GF-D8 (cell line): Measurements from ENCODE around the gene DNAJC4.

ENCODE experiments used
- DNase-seq: peaks from one replicate; lab custom pipeline; 2025; lab: John Stamatoyannopoulos, UW

The DNAJC4 gene

DNA sequence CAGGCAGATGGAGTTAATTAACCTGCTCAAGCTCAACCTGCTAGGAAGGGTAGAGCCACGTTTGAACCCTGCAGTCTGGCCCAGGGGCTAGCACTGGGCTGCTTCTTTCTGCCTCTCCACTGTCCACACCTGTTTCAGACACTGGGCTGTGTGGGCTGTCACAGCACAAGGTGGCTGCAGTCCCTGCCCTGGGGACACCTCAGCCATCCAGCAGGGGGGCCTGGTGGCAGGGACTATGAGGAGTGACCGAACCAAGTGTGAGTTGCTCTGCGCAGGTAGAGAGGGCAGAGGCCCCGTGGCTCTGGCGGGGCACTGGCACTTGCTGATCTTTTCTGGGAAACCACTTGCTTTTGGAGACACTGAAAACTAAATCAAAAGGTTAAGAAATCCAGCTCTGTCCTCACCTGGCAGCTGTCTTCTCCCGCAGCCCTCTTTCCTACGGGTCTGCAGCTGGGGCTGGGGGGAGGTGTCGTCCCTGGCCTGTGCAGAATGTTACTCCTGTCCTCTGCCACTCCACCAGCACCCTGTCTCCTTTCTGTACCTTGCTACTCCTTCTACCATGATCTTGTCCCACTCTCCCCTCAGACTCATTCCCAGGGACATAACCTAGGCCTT is 48.3 kb downstream of the DNAJC4 start:
- DNase-seq, result no peak

DNA sequence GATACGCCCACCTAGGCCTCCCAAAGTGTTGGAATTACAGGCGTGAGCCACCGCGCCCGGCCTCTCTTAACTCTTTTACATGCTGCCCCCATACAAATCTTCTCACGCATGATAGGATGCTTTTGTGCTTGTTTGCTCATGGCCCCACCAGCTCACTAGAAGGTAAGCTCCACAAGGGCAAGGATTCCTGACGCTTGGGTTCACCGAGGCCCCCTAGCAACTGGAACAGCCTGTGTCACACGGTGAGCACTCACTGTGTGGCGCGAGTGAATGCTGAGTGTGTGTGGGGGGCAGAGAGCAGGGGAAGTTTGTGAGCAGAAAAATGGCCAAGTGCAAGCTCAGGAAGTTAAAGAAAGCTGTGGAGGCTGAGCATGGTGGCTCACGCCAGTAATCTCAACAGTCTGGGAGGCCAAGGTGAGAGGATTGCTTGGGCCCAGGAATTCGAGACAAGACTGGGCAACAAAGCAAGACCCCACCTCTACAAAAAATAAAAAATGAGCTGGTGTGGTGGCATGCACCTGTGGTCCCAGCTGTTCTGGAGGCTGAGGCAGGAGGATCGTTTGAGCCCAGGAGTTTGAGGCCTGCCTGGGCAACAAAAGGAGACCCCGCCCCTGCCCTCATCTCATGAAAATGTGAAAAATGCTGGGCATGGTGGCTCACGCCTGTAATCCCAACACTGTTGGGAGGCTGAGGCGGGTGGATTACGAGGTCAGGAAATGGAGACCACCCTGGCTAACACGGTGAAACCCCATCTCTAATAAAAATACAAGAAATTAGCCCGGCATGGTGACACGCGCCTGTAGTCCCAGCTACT is 51.8 kb downstream of the DNAJC4 start:
- DNase-seq, result no peak

DNA sequence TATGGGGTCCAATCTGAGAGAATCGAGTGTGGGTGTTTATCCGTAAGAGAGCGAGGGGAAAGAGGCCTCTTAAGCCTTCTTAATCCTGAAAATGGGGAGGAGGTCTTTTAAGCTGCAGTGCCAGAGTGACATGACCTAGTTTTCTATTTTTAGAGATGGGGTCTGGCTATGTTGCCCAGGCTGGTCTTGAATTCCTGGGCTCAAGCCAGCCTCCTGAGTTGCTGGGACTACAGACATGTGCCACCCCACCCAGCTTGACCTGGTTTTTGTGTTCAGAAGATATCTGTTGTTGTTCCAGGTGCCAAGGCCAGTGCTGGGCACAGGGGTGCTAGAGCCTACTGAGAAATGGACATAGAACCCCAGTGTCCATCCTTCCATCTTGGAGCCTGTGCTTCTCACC is 52.7 kb downstream of the DNAJC4 start:
- DNase-seq, result no peak
